Endodermal cell (in vitro differentiated cells): ENCODE measurements around the gene TUBGCP2. TPM values are rescaled to one million over a fixed set of nuclear protein-coding genes. Genes with fewer than 3 reads are reported as not detected.

Experiments
- DNase-seq: peaks from one replicate; pipeline ENCODE4 v3.0.0-alpha.2; 2017
- H3K27ac ChIP-seq: 2 replicates; pipeline ENCODE4 v1.5.1; 2013; ENCODE audit warnings: mild to moderate bottlenecking, low read depth, low read length, moderate library complexity
- H3K27me3 ChIP-seq: 2 replicates; pipeline ENCODE4 v1.6.1; 2013; ENCODE audit warnings: mild to moderate bottlenecking, low read length, moderate library complexity; ENCODE audit not compliant: insufficient read depth, control insufficient read depth, poor library complexity, severe bottlenecking
- H3K36me3 ChIP-seq: 2 replicates; pipeline ENCODE4 v1.7.0; 2013; ENCODE audit warnings: mild to moderate bottlenecking, low read length, moderate library complexity; ENCODE audit not compliant: control insufficient read depth, insufficient read depth
- H3K4me1 ChIP-seq: one replicate; pipeline ENCODE4 v1.7.0; 2013; ENCODE audit warnings: low read length; ENCODE audit not compliant: control insufficient read depth, insufficient read depth
- H3K4me3 ChIP-seq: 2 replicates; pipeline ENCODE4 v1.5.1; 2013; ENCODE audit warnings: mild to moderate bottlenecking, low read length, moderate library complexity
- H3K9ac ChIP-seq: 2 replicates; pipeline ENCODE4 v1.6.1; 2013; ENCODE audit warnings: mild to moderate bottlenecking, low read length, moderate library complexity; ENCODE audit not compliant: poor library complexity, severe bottlenecking; ENCODE audit errors: extremely low read depth
- H3K9me3 ChIP-seq: 2 replicates; pipeline ENCODE4 v1.6.1; 2013; ENCODE audit warnings: mild to moderate bottlenecking, low read length, moderate library complexity; ENCODE audit not compliant: control insufficient read depth
- H3K27ac Mint-ChIP-seq: 2 replicates; pipeline ENCODE4 v1.8.0; 2020; ENCODE audit warnings: mixed read lengths
- H3K27me3 Mint-ChIP-seq: 2 replicates; pipeline ENCODE4 v1.8.0; 2021; ENCODE audit warnings: mild to moderate bottlenecking, mixed read lengths; ENCODE audit not compliant: insufficient read depth
- H3K36me3 Mint-ChIP-seq: 2 replicates; pipeline ENCODE4 v1.8.0; 2020; ENCODE audit warnings: low read depth, mixed read lengths
- H3K4me1 Mint-ChIP-seq: 2 replicates; pipeline ENCODE4 v1.8.0; 2020; ENCODE audit warnings: mixed read lengths
- H3K4me3 Mint-ChIP-seq: 2 replicates; pipeline ENCODE4 v1.8.0; 2020; ENCODE audit warnings: mild to moderate bottlenecking, moderate library complexity, mixed read lengths
- H3K9me3 Mint-ChIP-seq: 2 replicates; pipeline ENCODE4 v1.8.0; 2020; ENCODE audit warnings: mild to moderate bottlenecking, mixed read lengths
- CTCF ChIP-seq: fragments of 200-600 bp; sonication (generic); conservative IDR thresholded peaks from 2 replicates; pipeline ENCODE4 v1.5.0; 2021; ENCODE audit warnings: antibody characterized with exemption, mild to moderate bottlenecking
- WGBS, 2 experiments: methylation state at CpG; one replicate each; pipeline versions ENCODE4 v1.1.5 to v1.1.7; 2013; ENCODE audit warnings: missing lambda C conversion rate in 2 of 2, mixed read lengths in 1 of 2; ENCODE audit not compliant: insufficient coverage in 1 of 2, insufficient read length in 1 of 2; 5-methylcytosine and 5-hydroxymethylcytosine counted together
- total RNA-seq, 2 donors: library from RNA; stranded (reverse); fragmentation: NEBNext Ultra II Directional in 1 of 2; extraction: Animal tissue kit (Norgen Biotek cat#: 25700) in 1 of 2; gene quantifications; 2 replicates in 1 of 2; 3 replicates in 1 of 2; pipeline ENCODE4 v1.2.1, GENCODE V29; 2021

Gene TUBGCP2
- total RNA-seq, 2 donors from 2014 or later = 52.8 to 63.0 TPM

- WGBS, 2 experiments = 89% methylated on average over 12 to 25 of the region's 25 CpGs
- H3K4me1 Mint-ChIP-seq = no peaks in the 10 kb centered on the region
- peaks cover 6% of the 10 kb centered on the region for H3K27me3 Mint-ChIP-seq
- H3K4me3 ChIP-seq = no peak overlapping the region
- no peaks in the 10 kb centered on the region for H3K36me3 Mint-ChIP-seq
- TF ChIP-seq CTCF = no peak
- peaks cover 9% of the 10 kb centered on the region for H3K27me3 ChIP-seq
- H3K9me3 ChIP-seq = no peaks in the 10 kb centered on the region
- DNase-seq = no peak
- H3K4me3 Mint-ChIP-seq = no peak overlapping the region
- no peak overlapping the region for H3K27ac ChIP-seq
- peaks cover 4% of the 10 kb centered on the region for H3K4me1 ChIP-seq
- no peaks in the 10 kb centered on the region for H3K36me3 ChIP-seq
- no peak overlapping the region for H3K27ac Mint-ChIP-seq
- no peaks in the 10 kb centered on the region for H3K9me3 Mint-ChIP-seq
- no peak overlapping the region for H3K9ac ChIP-seq
These were observed 35.7 kb downstream of the TUBGCP2 start for GRCh38 chr10:133272964-133273420.

GRCh38 chr10:133272301-133272963 is 36.2 kb downstream of the TUBGCP2 start:
- H3K27ac Mint-ChIP-seq = no peak overlapping the region
- H3K4me3 Mint-ChIP-seq = no peak overlapping the region
- Histone ChIP-seq H3K36me3 (no peaks in the 10 kb centered on the region), H3K27me3 (peaks cover 9% of the 10 kb centered on the region), H3K4me1 (peaks cover 4% of the 10 kb centered on the region), H3K9ac (no peak overlapping the region), H3K9me3 (no peaks in the 10 kb centered on the region), H3K4me3 (no peak overlapping the region), H3K27ac (no peak overlapping the region)
- no peaks in the 10 kb centered on the region for H3K36me3 Mint-ChIP-seq
- H3K4me1 Mint-ChIP-seq = no peaks in the 10 kb centered on the region
- no peaks in the 10 kb centered on the region for H3K9me3 Mint-ChIP-seq
- peaks cover 6% of the 10 kb centered on the region for H3K27me3 Mint-ChIP-seq
- no peak for TF ChIP-seq CTCF
- WGBS, 2 experiments = 82% methylated on average over 28 of the region's 29 CpGs; no CpG with 5 or more reads in 1 of the 2 experiments
- DNase-seq = no peak

DNA sequence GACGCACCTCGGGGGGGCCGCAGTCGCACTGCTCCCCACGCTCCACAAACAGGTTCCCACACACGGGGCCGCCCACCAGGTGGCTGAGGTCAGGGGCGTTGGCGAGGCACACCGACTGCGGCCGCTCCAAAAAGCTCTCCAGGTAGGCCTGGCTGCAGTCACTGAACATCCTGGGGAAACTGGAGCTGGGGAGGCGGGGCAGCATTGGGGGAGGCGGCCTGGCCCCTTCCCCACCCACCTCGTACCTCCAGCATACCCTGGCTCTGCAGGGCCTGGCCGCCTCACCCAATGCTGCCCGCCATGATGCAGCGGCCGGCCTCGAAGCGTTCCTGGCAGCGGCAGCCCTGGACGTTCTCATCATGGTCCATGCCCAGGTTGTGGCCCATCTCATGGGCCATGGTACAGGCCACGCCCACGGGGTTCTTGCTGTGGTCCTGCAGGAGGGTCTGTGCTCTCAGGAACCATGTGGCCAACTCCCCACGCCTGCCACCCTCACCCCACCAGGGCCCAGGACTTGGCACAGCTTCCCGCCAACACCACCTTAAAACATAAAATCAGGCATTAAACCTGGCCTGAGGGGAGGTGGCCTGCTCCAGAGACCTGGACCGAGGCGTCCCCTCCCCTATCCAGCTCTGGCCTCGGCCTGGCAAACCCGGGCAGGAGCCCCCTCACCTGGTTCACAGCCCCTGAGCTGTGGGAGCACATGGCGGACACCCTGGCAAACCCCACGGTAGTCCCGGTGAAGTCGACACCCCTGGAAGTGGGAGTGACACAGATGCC is 37.0 kb downstream of the TUBGCP2 start:
- Histone ChIP-seq H3K27ac (no peak overlapping the region), H3K36me3 (no peaks in the 10 kb centered on the region), H3K4me1 (peaks cover 4% of the 10 kb centered on the region), H3K4me3 (no peak overlapping the region), H3K9ac (no peak overlapping the region), H3K9me3 (no peaks in the 10 kb centered on the region), H3K27me3 (peaks cover 9% of the 10 kb centered on the region)
- Mint-ChIP-seq H3K9me3 (no peaks in the 10 kb centered on the region), H3K27me3 (peaks cover 6% of the 10 kb centered on the region), H3K4me1 (no peaks in the 10 kb centered on the region), H3K36me3 (no peaks in the 10 kb centered on the region), H3K27ac (no peak overlapping the region), H3K4me3 (no peak overlapping the region)
- TF ChIP-seq CTCF = no peak
- WGBS, 2 experiments = 67 to 80% methylated on average over 9 to 34 of the region's 35 CpGs
- no peak for DNase-seq
